ENCODE measurements around the gene SMURF2.

Gene SMURF2

GRCh38 chr17:64653325-64653984, 8.7 kb downstream of the SMURF2 start:
- TF ChIP-seq TAF1 (IDR thresholded peaks at IDR 0.05; ENCODE audit: borderline replicate concordance, insufficient read depth, low read length): no peak
- no peak for TF ChIP-seq SIN3A (IDR thresholded peaks at IDR 0.05; ENCODE audit: borderline replicate concordance, insufficient read depth, low read length)
- TF ChIP-seq REST (IDR thresholded peaks at IDR 0.05; ENCODE audit: insufficient read depth in 1 of 2, low read depth in 2 of 2, low read length in 2 of 2): no peak
- TF ChIP-seq FOXP2 (optimal IDR thresholded peaks at IDR 0.05; ENCODE audit: borderline replicate concordance, extremely low read depth, extremely low read length, insufficient read depth): no peak
- no peak for TF ChIP-seq POLR2AphosphoS5 (IDR thresholded peaks at IDR 0.05; ENCODE audit: low read depth, low read length)

GRCh38 chr17:64651889-64652288, 10.2 kb downstream of the SMURF2 start:
- TF ChIP-seq POLR2AphosphoS5 (IDR thresholded peaks at IDR 0.05; ENCODE audit: low read depth, low read length): no peak
- TF ChIP-seq FOXP2 (optimal IDR thresholded peaks at IDR 0.05; ENCODE audit: borderline replicate concordance, extremely low read depth, extremely low read length, insufficient read depth): no peak
- TF ChIP-seq REST (IDR thresholded peaks at IDR 0.05; ENCODE audit: insufficient read depth in 1 of 2, low read depth in 2 of 2, low read length in 2 of 2): no peak
- TF ChIP-seq SIN3A (IDR thresholded peaks at IDR 0.05; ENCODE audit: borderline replicate concordance, insufficient read depth, low read length): no peak
- no peak for TF ChIP-seq TAF1 (IDR thresholded peaks at IDR 0.05; ENCODE audit: borderline replicate concordance, insufficient read depth, low read length)

GRCh38 chr17:64648234-64648633, 13.9 kb downstream of the SMURF2 start:
- no peak for TF ChIP-seq REST (IDR thresholded peaks at IDR 0.05; ENCODE audit: insufficient read depth in 1 of 2, low read depth in 2 of 2, low read length in 2 of 2)
- no peak for TF ChIP-seq FOXP2 (optimal IDR thresholded peaks at IDR 0.05; ENCODE audit: borderline replicate concordance, extremely low read depth, extremely low read length, insufficient read depth)
- no peak for TF ChIP-seq SIN3A (IDR thresholded peaks at IDR 0.05; ENCODE audit: borderline replicate concordance, insufficient read depth, low read length)
- no peak for TF ChIP-seq POLR2AphosphoS5 (IDR thresholded peaks at IDR 0.05; ENCODE audit: low read depth, low read length)
- no peak for TF ChIP-seq TAF1 (IDR thresholded peaks at IDR 0.05; ENCODE audit: borderline replicate concordance, insufficient read depth, low read length)

- TF ChIP-seq REST (IDR thresholded peaks at IDR 0.05; ENCODE audit: insufficient read depth in 1 of 2, low read depth in 2 of 2, low read length in 2 of 2) (no peak), POLR2AphosphoS5 (IDR thresholded peaks at IDR 0.05; ENCODE audit: low read depth, low read length) (no peak), TAF1 (IDR thresholded peaks at IDR 0.05; ENCODE audit: borderline replicate concordance, insufficient read depth, low read length) (no peak), FOXP2 (optimal IDR thresholded peaks at IDR 0.05; ENCODE audit: borderline replicate concordance, extremely low read depth, extremely low read length, insufficient read depth) (no peak), SIN3A (IDR thresholded peaks at IDR 0.05; ENCODE audit: borderline replicate concordance, insufficient read depth, low read length) (no peak)
Observed at GRCh38 chr17:64647817-64648216, 14.3 kb downstream of the SMURF2 start.
